Activated CD4-positive, alpha-beta T cell treated with anti-CD3 and anti-CD28 coated beads, Interleukin-2, amount 10 ng/mL, durations not matched to agents 24 days and 14 days (primary cell): ENCODE data around the gene FAM234A. TPM values are rescaled to one million over a fixed set of nuclear protein-coding genes. Genes with fewer than 3 reads are reported as not detected.
"Not testable (repeated sequence)": the region's sequence is repeated elsewhere in the genome, so short reads cannot be mapped to it uniquely, and the experiment has no call there.

ENCODE experiments used
- DNase-seq: peaks from one replicate; pipeline ENCODE4 v3.0.0; 2022
- H3K27ac Mint-ChIP-seq: one replicate; pipeline ENCODE4 v1.8.0; 2022; ENCODE audit warnings: mild to moderate bottlenecking, mixed read lengths
- H3K27me3 Mint-ChIP-seq: one replicate; pipeline ENCODE4 v1.8.0; 2022; ENCODE audit warnings: mixed read lengths
- H3K36me3 Mint-ChIP-seq: one replicate; pipeline ENCODE4 v1.8.0; 2022; ENCODE audit warnings: low read depth, mild to moderate bottlenecking, mixed read lengths
- H3K4me1 Mint-ChIP-seq: one replicate; pipeline ENCODE4 v1.8.0; 2021; ENCODE audit warnings: mixed read lengths
- H3K4me3 Mint-ChIP-seq: one replicate; pipeline ENCODE4 v1.8.0; 2022; ENCODE audit warnings: mild to moderate bottlenecking, moderate library complexity, mixed read lengths
- H3K9me3 Mint-ChIP-seq: one replicate; pipeline ENCODE4 v1.8.0; 2021; ENCODE audit warnings: mixed read lengths
- intact Hi-C: fragments of 100-400 bp; cut with micrococcal nuclease; formaldehyde crosslinking; loops from one replicate; pipeline ENCODE4 v1.15.1; 2023
- total RNA-seq: library from RNA; stranded (reverse); gene quantifications from 2 replicates; pipeline ENCODE4 v1.2.3, GENCODE V29; 2022

The FAM234A gene
- total RNA-seq, 1 donor from 2014 or later: 17.3 TPM

DNA sequence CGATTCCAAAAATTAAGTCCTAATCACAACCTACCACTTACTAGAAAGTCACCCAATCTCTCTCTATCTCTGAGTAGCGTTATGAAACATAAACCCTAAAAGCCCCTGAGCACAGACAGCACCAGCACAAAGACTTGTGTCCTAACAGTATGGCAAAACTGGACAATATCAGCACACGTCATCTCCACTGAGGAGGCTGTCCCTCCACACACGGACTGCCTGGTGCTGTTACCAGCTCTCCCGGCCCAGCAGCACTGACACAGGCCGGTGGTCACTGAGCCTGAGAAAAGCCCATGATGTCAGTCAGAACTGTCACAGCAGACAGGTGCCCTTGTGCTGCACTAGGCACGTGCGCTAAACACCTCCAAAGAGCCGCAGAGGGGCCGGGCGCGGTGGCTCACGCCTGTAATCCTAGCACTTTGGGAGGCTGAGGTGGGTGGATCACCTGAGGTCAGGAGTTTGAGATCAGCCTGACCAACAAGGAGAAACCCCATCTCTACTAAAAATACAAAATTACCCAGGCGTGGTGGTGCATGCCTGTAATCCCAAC is 22.9 kb upstream of the FAM234A start:
- H3K4me3 Mint-ChIP-seq, H3K27me3 Mint-ChIP-seq, intact Hi-C loops, H3K27ac Mint-ChIP-seq, DNase-seq, H3K9me3 Mint-ChIP-seq, H3K4me1 Mint-ChIP-seq: not testable (repeated sequence)
- peaks cover 45% of the 10 kb centered on the region for H3K36me3 Mint-ChIP-seq

DNA sequence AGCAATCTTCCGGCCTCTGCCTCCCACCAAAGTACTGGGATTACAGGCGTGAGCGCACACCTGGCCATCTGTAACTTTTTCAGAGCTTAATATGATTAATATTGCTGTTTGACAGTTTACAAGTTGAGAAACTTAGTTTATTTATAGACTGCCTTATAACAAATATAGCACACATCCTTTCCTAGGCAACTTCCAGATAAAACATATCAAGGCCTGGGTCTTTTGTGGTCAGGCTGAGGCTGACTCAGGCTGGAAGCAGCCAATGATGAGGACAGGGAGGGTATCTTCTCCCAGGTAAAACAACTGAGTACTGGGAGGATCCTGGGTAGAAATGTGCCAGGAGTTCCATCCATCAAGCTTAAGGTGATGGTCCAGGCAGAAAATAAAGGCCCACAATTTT is 21.6 kb upstream of the FAM234A start:
- H3K9me3 Mint-ChIP-seq: no peaks in the 10 kb centered on the region
- DNase-seq: no peak
- intact Hi-C loops: no loop called here
- H3K4me3 Mint-ChIP-seq: no peak overlapping the region
- H3K36me3 Mint-ChIP-seq: peaks cover 40% of the 10 kb centered on the region
- no peaks in the 10 kb centered on the region for H3K27me3 Mint-ChIP-seq
- H3K27ac Mint-ChIP-seq: no peak overlapping the region
- H3K4me1 Mint-ChIP-seq: peaks cover 2% of the 10 kb centered on the region

DNA sequence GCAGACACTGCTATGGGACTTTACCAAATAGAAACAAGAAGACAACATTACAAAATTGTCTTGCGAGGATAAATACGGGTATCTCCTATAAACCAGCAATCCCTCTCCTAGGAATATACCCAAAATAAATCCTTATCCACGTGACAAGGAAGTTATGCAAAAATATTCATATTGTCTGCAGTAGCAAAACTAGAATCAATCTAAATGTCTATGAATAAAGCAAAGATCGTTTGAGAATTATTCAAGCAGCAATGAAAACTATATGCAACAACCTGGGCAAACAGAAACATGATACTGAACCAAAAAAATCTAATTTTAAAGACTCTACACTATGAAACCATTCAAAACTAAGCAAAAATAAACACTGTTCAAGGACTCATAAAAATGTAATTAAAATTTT is 14.6 kb upstream of the FAM234A start:
- Mint-ChIP-seq H3K27me3 (no peaks in the 10 kb centered on the region), H3K4me3 (no peak overlapping the region)

DNA sequence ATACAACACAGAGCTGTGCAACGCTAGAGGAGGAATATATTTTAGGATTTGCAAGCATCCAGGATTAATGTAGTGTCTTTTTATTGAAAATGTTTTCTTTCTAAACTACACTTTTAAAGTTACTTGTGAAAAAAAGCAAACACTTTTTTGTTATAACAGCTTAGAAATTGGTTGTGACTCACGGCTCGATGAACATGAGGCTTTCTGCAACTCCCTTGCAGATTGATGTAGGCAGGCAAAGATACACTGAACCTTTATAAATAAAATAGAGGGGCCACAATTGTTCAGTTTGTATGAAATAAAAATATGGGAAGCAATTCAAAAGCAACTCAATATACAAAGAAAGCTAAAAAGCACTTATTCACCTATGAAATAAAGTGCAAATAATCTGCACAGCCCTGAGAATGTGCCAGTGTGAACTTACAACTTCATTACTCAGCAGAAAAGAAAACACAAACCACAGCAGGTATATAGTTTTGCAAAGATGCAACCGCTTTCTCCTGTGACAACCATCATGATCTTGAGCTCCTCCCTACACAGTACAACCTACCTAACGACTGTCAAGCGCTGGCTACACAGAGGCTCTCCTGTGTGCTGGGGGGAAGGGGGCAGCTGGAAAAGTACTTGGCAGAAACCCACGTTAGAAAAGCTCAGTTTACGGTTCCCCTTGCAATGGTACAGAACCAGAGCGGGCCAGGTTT is 6.3 kb upstream of the FAM234A start:
- DNase-seq: no peak

More for the DNA sequence above, 14.6 kb upstream of the FAM234A start:
- no peaks in the 10 kb centered on the region for H3K9me3 Mint-ChIP-seq
- H3K4me1 Mint-ChIP-seq: peaks cover 6% of the 10 kb centered on the region
- peaks cover 44% of the 10 kb centered on the region for H3K36me3 Mint-ChIP-seq
- no peak for DNase-seq
- no peak overlapping the region for H3K27ac Mint-ChIP-seq
- intact Hi-C loops: no loop called here

DNA sequence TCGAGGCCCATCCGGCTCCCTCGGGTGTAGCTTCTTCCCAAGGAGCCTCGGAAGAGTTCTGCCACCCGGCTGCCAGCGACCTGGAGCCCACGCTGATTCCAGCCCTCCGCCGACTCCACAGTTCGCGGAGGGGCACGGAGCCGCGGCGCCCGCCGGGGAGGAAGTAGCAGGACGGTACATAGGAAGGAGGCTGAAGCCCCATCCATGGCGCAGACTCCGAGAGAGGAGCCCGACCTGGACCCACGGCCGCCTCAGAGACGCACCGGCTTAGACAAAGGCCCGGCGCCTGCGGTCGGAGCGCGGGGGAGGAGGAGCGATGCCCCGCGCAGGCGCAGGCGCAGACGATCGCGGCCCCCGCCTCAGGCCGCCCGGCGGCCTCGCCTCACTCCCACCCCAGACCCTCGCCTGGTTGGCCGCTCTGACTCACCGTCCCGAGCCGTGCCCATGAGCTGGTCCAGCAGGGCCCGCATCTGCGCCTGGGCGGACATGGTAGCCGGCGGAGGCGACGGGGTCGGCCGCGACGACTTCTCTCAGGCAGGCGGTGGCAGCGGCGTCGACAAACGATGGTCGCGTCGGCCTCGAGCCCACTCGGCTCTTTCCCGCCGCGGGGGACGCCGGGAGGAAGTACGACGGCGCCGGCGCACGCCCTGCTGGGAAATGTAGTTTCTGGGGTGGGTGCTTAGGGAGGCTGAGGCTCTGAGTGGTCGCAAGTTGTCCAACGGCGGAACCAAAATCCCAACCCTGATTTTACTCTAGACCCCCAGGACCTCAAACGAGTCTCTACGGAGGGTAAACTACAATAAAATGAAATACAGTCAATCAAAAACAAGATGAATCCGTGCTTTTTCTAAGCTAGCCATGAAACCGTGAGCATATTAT is 5.5 kb upstream of the FAM234A start, which contains the start of gene LUC7L:
LUC7L (minus strand) TSS at position 598 of the 879 bp plus-strand sequence; CDS start at position 488, 110 bp downstream.
- Mint-ChIP-seq H3K4me1 (peaks cover 21% of the 10 kb centered on the region), H3K4me3 (peak within 1 kb of the TSS; percentile 92), H3K9me3 (no peaks in the 10 kb centered on the region), H3K27ac (peak within 1 kb of the TSS; percentile 94), H3K36me3 (peaks cover 34% of the 10 kb centered on the region), H3K27me3 (no peaks in the 10 kb centered on the region)
- intact Hi-C loops: loop anchor here (1.0 kb wide), 1 partner anchor 123 kb away; the partner anchor contains the start of gene AXIN1
- DNase-seq: peak; percentile 96

More for the DNA sequence above, 6.3 kb upstream of the FAM234A start:
- H3K27me3 Mint-ChIP-seq: no peaks in the 10 kb centered on the region
- H3K4me3 Mint-ChIP-seq: peak overlapping the region; percentile 92
- no peaks in the 10 kb centered on the region for H3K9me3 Mint-ChIP-seq
- peaks cover 21% of the 10 kb centered on the region for H3K4me1 Mint-ChIP-seq
- intact Hi-C loops: no loop called here
- peak overlapping the region; percentile 94 for H3K27ac Mint-ChIP-seq
- H3K36me3 Mint-ChIP-seq: peaks cover 38% of the 10 kb centered on the region

DNA sequence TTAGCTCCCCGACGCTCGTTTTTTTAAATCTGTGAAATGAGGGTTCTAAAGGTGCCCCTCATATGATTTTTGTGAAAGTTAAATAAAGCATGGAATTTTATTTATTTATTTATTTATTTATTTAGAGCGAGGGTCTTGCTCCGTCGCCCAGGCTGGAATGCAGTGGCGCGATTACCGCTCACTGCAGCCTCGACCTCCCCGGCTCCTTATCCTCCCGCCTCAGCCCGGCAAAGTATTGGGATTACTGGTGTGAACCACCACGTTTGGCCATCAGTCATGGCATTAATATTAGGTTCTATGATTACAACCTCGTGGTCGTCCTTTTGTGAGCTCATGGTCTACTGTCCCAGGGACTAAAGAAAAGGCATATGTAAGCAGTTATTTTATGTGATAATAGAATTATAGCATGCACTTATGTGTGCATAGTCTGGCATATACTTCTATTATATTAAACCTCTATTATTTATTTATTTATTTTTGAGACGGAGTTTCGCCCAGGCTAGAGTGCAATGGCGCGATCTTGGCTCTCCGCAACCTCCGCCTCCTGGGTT is 4.8 kb upstream of the FAM234A start:
- H3K27me3 Mint-ChIP-seq: no peaks in the 10 kb centered on the region
- H3K4me1 Mint-ChIP-seq: peaks cover 25% of the 10 kb centered on the region
- peak overlapping the region; percentile 57 for H3K4me3 Mint-ChIP-seq
- peaks cover 33% of the 10 kb centered on the region for H3K36me3 Mint-ChIP-seq
- intact Hi-C loops: loop anchor here (1.0 kb wide), 1 partner anchor 122 kb away; the partner anchor contains the start of gene AXIN1
- no peaks in the 10 kb centered on the region for H3K9me3 Mint-ChIP-seq
- peak overlapping the region; percentile 58 for H3K27ac Mint-ChIP-seq
- no peak for DNase-seq

DNA sequence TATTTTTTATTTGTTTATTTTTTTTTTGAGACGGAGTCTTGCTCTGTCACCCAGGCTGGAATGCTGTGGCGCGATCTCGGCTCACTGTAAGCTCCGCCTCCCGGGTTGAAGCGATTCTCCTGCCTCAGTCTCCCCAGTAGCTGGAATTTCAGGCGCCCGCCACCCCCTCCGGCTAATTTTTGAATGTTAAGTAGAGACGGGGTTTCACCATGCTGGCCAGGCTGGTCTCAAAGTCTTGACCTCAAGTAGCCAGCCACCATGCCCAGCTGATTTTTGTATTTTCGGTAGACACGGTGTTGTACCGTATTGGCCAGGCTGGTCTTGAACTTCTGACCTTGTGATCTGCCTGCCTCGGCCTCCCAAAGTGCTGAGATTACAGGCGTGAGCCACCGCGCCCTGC is 4.3 kb upstream of the FAM234A start:
- intact Hi-C loops, H3K9me3 Mint-ChIP-seq, H3K27me3 Mint-ChIP-seq, DNase-seq, H3K4me3 Mint-ChIP-seq, H3K27ac Mint-ChIP-seq: not testable (repeated sequence)
- Mint-ChIP-seq H3K4me1 (peaks cover 29% of the 10 kb centered on the region), H3K36me3 (peaks cover 32% of the 10 kb centered on the region)

DNA sequence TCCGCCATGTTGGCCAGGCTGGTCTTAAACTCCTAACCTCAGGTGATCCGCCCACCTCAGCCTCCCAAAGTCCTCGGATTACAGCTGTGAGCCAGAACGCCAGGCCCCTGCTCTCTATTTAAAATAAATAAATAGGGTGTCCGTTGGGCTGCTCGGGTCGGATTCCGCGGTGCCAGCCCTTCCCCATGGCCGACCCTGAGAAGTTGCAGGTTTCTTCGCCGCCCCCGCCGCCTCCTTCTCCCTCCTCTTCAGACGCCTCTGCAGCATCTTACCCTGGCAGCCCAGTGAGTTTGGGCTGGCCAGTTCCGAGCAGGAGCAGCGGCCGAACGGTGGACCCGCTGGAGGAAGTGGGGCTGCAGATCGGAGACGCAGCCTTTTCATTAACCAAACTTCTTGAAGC is 3.7 kb upstream of the FAM234A start:
- H3K27ac Mint-ChIP-seq: no peak overlapping the region
- H3K4me3 Mint-ChIP-seq: no peak overlapping the region
- H3K4me1 Mint-ChIP-seq: peaks cover 32% of the 10 kb centered on the region
- H3K27me3 Mint-ChIP-seq: no peaks in the 10 kb centered on the region
- intact Hi-C loops: no loop called here
- H3K9me3 Mint-ChIP-seq: no peaks in the 10 kb centered on the region
- DNase-seq: no peak
- peaks cover 27% of the 10 kb centered on the region for H3K36me3 Mint-ChIP-seq

DNA sequence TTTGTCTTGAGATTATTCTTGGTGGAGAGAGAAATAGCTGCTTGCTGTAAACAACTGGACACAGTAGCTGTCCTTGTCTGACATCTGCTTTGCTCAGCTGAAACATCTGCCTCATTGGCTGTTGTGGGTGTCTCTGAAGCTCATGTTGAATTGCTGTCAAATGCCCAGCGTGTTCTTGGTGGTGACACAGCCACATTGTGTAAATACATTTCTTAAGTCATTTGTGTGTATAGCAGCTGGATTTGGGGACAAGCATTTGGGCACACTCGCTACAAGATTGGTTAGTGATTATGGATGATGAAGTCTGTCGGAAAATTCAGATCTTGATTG is 5.3 kb downstream of the FAM234A start:
- intact Hi-C loops: no loop called here
- H3K4me1 Mint-ChIP-seq: peaks cover 19% of the 10 kb centered on the region
- peaks cover 3% of the 10 kb centered on the region for H3K36me3 Mint-ChIP-seq
- peaks cover 4% of the 10 kb centered on the region for H3K27me3 Mint-ChIP-seq
- no peaks in the 10 kb centered on the region for H3K9me3 Mint-ChIP-seq
- H3K27ac Mint-ChIP-seq: no peak overlapping the region
- H3K4me3 Mint-ChIP-seq: no peak overlapping the region
- DNase-seq: no peak

DNA sequence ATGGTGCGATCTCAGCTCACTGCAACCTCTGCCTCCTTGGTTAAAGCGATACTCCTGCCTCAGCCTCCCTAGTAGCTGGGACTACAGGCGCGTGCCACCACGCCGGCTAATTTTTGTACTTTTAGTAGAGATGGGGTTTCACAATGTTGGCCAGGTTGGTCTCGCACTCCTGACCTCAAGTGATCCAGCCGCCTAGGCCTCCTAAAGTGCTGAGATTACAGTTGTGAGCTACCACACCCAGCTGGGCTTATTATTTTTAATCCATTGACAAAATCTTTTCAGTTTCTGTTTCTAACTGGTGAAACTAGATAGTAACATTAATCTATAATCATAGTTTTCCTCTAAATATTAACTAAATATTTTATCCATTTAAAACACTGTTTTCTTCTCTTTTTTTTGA is 5.9 kb downstream of the FAM234A start:
- Mint-ChIP-seq H3K36me3 (no peaks in the 10 kb centered on the region), H3K9me3 (no peaks in the 10 kb centered on the region), H3K27ac (no peak overlapping the region), H3K4me1 (peaks cover 13% of the 10 kb centered on the region), H3K27me3 (peaks cover 4% of the 10 kb centered on the region), H3K4me3 (no peak overlapping the region)
- intact Hi-C loops: no loop called here
- no peak for DNase-seq

DNA sequence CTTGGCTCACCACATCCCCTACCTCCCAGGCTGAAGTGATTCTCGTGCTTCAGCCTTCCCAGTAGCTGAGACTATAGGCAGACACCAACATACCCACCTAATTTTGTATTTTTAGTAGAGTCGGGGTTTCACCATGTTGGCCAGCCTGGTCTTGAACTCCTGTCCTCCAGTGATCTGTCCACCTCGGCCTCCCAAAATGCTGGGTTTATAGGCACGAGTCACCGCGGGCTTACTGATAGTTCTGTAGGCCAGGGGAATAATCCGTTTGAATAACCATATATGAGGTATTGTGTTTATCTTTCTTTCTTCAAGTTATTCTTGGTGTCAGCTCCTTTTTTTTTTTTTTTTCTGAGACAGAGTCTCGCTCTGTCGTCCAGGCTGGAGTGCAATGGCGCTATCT is 7.7 kb downstream of the FAM234A start:
- no peak for DNase-seq
- Mint-ChIP-seq H3K9me3 (no peaks in the 10 kb centered on the region), H3K36me3 (no peaks in the 10 kb centered on the region), H3K4me3 (no peak overlapping the region), H3K4me1 (peaks cover 9% of the 10 kb centered on the region), H3K27me3 (peaks cover 4% of the 10 kb centered on the region), H3K27ac (no peak overlapping the region)
- intact Hi-C loops: no loop called here

DNA sequence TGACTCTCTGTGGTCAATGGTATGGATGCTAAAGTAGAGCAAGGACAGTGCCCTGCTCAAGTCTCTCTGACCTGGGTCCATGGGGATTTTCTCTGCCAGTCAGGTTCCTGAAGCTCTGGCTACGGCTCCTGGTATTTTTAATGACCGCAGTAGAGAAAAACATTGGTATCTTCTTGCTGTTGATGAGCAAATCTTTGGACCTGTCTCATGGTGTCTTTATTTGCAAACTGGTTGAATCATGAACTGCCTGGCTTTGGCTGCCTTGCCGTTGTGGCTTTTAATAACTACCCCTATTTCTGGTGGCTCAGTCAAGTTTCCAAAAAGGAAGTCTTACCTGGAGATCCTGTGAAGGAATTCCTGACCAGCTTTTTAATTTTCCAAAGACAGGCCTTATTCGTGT is 8.7 kb downstream of the FAM234A start:
- no peak for DNase-seq
- intact Hi-C loops: no loop called here
- Mint-ChIP-seq H3K4me1 (peaks cover 7% of the 10 kb centered on the region), H3K9me3 (no peaks in the 10 kb centered on the region), H3K36me3 (no peaks in the 10 kb centered on the region), H3K27ac (no peak overlapping the region), H3K4me3 (no peak overlapping the region), H3K27me3 (peaks cover 4% of the 10 kb centered on the region)

DNA sequence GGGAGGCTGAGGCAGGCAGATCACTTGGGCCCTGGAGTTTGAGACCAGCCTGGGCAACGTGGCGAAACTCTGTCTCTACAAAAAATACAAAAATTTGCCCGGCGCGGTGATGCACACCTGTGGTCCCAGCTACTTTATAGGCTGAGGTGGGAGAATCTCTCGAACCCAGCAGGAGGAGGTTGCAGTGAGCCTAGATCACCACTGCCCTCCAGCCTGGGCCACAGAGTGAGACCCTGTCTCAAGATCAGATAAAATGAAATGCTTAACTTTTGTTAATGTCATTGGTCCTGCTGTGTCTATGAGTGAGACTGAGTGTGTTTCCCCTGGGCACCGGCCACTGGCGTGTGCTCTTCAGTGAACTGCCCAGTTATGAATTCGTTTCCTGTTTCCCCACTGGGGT is 10.5 kb downstream of the FAM234A start:
- Mint-ChIP-seq H3K27me3 (no peaks in the 10 kb centered on the region), H3K4me3 (no peak overlapping the region), H3K27ac (no peak overlapping the region), H3K9me3 (no peaks in the 10 kb centered on the region), H3K4me1 (peaks cover 3% of the 10 kb centered on the region), H3K36me3 (no peaks in the 10 kb centered on the region)
- intact Hi-C loops: no loop called here
- no peak for DNase-seq

DNA sequence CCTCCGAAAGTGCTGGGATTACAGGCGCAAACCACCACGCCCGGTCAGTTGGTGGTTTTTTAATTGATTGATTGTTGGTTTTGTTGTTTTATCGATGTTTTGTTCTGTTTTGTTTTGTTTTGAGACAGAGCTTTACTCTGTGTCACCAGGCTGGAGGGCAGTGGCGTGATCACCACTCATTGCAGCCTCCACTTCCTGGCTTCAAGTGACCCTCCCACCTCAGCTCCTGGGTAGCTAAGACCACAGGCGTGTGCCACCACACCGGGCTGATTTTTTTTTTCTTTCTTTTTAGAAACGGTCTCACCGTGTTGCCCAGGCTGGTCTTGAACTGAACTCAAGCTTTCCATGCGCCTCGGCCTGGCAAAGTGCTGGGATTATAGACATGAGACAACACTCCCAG is 12.4 kb downstream of the FAM234A start:
- H3K27ac Mint-ChIP-seq: no peak overlapping the region
- DNase-seq: no peak
- H3K4me1 Mint-ChIP-seq: peaks cover 4% of the 10 kb centered on the region
- H3K27me3 Mint-ChIP-seq: no peaks in the 10 kb centered on the region
- H3K36me3 Mint-ChIP-seq: no peaks in the 10 kb centered on the region
- H3K9me3 Mint-ChIP-seq: no peaks in the 10 kb centered on the region
- intact Hi-C loops: no loop called here
- H3K4me3 Mint-ChIP-seq: no peak overlapping the region
